Stimulated activated CD8-positive, alpha-beta memory T cell treated with anti-CD3 and anti-CD28 coated beads, Interleukin-7, amount 100 ng/mL, for 1 hour (primary cell): Measurements from ENCODE around the gene ERI2.

Experiments used
- DNase-seq, 2 donors: peaks; one replicate each; pipeline ENCODE4 v3.0.0-alpha.2; 2020; ENCODE audit warnings: low read depth in 2 of 2

Gene ERI2, protein sequence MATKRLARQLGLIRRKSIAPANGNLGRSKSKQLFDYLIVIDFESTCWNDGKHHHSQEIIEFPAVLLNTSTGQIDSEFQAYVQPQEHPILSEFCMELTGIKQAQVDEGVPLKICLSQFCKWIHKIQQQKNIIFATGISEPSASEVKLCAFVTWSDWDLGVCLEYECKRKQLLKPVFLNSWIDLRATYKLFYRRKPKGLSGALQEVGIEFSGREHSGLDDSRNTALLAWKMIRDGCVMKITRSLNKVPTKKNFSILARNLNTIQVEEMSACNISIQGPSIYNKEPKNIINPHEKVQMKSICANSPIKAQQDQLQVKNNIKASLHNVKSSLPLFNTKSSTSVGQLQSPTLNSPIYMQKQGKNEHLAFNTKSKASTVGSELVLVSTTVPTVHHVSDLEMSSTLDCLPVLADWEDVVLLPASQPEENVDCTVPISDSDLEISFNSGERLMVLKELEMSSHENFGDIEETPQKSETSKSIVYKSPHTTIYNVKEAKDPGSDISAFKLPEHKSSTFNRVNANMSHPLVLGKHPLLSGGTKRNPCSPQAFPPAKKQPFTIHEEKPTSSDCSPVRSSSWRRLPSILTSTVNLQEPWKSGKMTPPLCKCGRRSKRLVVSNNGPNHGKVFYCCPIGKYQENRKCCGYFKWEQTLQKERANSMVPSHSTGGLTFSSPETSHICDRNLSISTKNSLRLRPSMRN

DNA sequence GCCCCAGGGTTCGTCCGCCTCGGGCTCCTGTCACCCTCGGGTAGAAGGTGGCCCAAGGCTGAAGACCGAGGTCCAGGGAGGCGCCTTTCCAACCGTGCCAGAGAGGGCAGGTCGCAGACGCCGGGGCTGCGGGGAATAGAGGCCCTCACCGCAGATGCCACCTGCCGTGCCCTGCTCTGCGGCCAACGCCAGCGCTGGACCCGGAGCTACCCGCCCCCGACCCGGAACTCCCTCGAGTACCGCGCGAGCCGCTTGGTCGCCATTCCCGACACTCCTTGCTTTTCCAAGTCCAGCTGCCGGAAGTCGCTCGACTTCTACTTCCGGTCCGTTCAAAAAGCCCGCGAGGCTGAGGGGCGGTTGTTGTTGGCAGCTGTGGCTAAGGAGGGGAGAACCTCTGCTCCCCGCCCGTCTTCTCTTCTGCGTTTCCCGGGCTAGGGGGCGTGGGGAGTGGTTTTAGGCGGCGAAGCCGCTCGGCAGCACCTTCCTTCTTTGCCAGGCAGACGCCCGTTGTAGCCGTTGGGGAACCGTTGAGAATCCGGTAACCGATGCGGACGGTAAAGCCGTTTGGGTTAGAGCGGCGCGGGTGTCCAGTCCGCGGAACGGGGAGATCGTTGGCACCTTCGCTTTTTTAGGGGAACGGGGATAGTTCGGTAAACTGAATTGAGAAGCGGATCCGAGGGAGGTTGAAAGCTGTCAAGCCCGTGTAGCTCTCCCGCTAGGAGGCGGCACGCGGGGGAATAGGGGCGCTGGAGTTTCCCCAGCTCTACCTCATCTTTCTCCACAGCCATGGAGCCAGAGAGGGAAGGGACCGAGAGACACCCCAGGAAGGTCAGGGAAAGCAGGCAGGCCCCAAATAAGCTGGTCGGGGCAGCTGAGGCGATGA, at the start of gene ERI2, which contains the start of gene REXO5:
Gene ERI2, minus strand, starts transcription at position 305 of the 883 bp plus-strand sequence. Its CDS starts 42 bp downstream, at position 263.
Gene REXO5, plus strand, starts transcription at position 360 of the 883 bp plus-strand sequence. Its CDS starts 427 bp downstream, at position 787.
- peak; percentile 43 to 50 for DNase-seq

GRCh38 chr16:20854963-20855362, 48.7 kb upstream of the ERI2 start:
- no peak for DNase-seq

DNA sequence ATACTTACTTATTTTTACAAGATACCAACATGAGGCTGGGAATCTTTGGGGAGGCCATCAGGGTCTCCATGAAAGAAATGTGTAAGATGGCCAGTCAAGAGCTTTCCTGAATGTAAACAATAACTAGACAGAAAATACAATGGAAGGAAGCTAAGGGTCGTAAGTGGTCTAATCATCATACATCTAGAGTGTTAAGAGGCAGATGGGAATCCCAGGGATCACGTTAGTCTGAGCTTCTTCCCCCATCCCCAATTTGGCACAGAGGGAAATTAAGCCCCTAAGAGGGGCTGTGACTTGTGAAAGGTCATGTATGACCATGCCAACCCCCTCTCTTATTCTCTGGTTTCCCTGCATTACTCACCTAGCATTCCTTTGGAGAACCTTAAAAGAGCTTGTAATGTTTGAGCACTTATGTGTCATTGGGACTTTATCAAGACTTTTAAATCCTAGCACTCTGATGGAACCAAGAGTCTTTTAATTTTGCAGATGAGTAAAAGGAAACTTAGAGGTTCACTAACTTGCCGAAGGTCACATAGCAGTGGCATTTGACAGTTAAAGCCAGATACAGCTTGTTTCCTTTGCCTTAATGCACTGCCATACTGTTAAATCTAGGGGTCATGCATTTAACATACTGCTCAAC, 47.8 kb upstream of the ERI2 start:
- DNase-seq: no peak

- DNase-seq: no peak
These were observed 46.9 kb upstream of the ERI2 start for GRCh38 chr16:20853143-20853542.

GRCh38 chr16:20851601-20852000, 45.3 kb upstream of the ERI2 start:
- DNase-seq: no peak

DNA sequence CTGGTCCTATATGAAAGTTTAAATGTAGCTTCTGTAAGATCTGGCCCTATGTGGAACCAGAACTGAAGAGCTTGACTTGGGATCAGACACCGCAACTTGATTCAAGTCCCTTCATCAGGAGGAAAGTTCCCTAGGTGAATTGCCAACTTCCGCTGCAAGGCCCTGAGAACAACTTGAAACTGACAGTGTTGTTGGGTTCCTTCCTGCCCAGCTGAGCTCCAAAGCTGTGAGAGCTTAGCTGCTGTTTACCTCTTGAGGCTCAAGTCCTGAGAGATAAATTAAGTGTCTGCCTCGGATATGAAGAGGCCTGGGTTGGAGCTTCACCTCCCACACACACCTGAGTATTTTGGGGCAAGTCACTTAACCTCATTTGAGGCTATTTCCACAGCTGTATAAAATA, 44.7 kb upstream of the ERI2 start:
- no peak for DNase-seq

DNA sequence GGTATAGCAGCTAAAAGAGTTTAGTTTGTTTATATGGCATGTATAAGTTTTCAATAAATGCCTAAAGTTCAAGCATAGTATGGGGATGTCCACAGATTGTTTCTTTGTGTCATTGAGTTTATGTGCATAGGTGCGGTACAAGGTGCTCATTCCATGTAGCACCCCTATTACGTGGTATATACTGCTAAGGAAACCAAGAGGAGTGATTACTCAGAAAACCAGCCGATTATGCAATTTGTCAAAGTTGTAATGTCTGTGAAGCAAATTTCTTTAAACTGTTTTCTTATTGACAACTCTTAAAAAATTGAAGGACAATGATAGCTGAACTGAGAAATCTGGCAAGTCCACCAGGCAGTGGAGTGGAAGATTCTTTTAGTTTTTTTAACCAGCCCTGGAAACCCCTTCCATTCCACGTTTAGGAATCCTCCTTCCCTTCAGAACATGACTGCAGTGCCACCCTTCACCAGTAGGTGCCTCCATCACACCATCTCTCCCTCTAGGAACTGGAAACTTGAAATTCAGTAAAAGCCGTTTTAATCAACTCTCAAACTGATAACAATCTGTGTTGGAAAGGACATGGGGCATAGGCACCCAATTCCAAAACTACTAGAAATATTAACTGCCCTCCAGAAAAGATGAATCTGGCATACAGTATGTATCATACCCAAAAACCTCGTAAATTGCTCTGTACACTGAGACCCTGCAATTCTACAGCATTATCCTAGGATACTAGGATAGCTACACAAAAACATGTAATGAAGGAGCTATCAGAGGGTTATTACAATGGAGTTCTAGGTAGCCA, 43.5 kb upstream of the ERI2 start:
- peak; percentile 39 to 54 for DNase-seq

DNA sequence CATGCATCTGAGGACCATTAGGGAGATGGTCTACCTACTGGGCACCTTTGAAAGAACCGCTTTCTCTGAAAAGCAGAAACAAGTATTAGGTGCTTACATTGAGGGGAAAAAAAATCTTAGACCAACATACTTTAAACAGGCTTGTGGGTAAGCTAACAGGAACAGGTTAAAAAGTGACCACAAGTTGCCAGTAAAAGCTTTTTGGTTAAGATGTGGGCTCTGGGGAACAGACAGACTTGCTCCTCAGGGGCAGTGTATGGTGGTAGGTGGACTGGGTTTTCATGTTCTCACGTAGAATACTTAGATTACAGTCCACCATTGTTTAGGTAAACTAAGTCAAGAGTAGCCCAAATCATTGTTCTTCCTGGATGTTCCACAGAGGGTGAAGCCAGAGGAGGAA, 41.3 kb upstream of the ERI2 start:
- DNase-seq: no peak

- DNase-seq: no peak
These were observed 40.3 kb upstream of the ERI2 start for GRCh38 chr16:20846551-20846950.

GRCh38 chr16:20846030-20846429, 39.8 kb upstream of the ERI2 start:
- DNase-seq: no peak

GRCh38 chr16:20844588-20844987, 38.3 kb upstream of the ERI2 start:
- DNase-seq: no peak

DNA sequence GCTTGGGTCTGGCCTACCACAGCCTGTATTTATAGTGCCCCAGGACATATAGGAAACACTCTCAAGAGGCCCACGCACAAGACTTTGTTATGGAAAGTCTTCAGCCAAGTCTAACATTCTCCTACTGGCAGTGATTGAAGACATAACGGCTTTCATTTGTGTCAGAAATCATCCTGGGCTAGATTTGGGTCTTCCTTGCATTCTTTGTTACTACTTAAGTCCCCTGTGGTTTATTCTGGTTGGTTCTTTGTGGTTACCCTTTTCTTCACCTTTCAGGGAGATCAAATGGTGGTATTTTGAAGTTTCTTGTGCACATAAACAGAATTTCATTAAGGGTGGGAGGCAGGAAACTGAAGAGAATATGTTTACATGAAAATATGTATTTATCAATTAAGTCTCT, 37.8 kb upstream of the ERI2 start:
- DNase-seq: no peak

DNA sequence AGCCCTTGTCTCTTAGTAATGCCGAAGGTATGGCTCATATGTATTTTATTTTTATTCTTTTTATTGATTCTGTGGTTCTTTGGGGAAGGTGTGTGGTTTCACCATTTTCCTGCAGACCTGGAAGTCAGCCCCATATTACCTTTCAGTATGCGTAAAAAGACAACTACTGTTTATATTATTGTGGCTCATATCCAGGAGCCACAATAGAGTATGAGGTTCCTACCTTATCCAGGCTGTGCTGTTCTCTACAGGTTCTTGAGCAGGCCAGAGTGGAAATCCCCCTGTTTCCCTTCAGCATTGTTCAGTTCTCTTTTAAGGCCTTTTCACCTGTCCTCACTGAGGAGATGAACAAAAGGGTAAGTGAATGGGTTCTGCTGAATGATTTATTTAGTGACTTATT, 33.2 kb upstream of the ERI2 start:
- no peak for DNase-seq

DNA sequence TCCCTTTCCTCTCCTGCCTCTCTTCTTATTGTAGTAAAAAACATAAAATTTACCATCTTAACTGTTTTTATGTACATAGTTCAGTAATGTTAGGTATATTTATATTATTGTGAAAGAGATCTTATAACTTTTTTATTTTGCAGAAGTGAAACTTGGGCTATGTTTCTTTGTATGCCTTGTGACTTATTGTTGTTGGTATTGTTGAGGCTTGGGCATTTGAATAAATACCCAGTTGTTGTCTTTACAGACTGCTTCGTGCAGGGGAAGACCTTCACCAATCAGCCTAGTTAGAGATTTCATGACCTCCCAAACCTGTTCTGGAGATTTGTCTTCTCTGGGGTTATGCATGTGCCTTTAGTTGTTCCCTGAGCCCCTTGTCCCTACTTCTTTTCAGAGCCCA, 32.0 kb upstream of the ERI2 start:
- DNase-seq: no peak

DNA sequence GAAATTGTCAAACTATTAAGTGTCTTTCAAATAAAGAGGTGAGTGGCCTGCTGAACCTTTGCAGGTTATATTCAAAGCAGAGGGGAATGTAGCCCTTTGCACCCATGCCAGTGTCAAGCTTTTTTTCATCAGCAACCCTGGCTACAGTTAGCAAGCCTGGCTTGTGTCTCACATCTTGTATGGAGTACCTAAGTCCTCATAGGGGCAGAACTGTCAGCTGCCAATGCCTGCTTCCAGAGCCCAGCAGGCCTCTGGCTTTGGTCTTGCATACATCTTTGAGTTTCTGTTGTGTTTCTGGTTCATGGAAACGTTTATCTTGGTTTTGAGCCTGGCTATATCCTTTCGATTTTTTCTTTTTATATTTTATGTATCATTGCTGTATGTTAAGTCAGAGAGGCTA, 26.8 kb upstream of the ERI2 start:
- no peak for DNase-seq

- DNase-seq: no peak
These were observed 24.1 kb upstream of the ERI2 start for GRCh38 chr16:20830372-20830771.

- no peak for DNase-seq
These were observed 23.3 kb upstream of the ERI2 start for GRCh38 chr16:20829536-20829935.

DNA sequence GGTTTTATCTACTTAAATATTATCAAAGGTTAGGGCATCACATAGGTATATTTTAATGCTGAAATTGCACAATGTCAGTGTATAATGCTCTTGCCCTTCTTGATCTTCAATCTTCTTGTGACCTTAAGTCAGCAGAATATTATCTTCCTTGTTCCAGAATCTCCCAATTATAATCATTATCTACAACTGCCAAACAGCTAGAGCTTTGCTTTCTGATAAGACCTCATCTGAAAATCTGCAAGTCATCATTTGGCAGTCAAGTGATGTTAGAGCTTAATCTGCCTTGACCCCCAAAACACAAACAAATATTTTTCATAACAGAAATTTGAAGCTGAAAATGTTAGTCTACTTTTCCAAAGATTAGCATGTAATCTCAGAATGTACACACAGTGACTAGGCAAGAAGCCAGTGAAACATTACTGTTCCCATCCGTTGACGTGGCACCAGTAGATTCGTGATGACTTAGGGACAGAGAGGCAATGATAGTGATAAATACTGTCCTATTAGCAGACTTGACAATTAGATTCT, 19.8 kb upstream of the ERI2 start:
- no peak for DNase-seq

DNA sequence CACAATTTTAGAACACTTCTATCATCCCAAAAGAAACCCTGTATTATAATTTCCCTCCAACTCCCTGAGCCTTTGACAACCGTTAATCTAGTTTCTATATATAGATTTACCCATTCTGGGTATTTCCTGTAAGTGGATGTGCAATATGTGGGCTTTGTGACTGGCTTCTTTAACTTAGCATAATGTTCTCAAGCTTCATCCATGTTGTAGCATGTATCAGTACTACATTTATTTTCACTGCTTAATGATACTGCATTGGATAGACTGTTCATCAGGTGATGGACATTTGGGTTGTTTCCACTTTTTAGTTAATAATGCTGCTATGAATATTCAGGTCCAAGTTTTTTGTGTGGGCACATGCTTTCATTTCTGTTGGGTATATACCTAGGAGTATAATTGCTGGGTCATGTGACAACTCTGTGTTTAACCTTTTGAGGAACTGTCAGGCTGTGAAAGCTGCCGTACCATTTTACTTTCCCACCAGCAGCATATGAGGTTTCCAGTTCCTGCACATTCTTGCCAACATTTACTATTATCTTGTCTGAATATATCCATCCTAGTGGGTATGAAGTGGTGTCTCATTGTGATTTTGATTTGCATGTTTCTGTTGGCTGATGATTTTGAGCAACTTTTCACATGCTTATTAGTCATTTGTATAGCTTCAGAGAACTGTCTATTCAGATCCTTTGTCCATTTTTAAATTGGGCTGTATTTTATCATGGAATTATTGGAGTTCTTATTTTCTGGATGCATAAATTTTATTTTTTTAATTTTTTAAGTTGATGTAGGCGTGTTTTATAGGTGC, 16.5 kb upstream of the ERI2 start:
- no peak for DNase-seq

- DNase-seq: no peak
These were observed 15.4 kb upstream of the ERI2 start for GRCh38 chr16:20821682-20822081.
